RPMI8226 (cell line): Measurements from ENCODE around the gene TMED4.
"Not testable (repeated sequence)": the region's sequence is repeated elsewhere in the genome, so short reads cannot be mapped to it uniquely, and the experiment has no call there.

ENCODE experiments used
- DNase-seq: peaks from one replicate; pipeline ENCODE4 v3.0.0-alpha.2; 2015

Gene TMED4

DNA sequence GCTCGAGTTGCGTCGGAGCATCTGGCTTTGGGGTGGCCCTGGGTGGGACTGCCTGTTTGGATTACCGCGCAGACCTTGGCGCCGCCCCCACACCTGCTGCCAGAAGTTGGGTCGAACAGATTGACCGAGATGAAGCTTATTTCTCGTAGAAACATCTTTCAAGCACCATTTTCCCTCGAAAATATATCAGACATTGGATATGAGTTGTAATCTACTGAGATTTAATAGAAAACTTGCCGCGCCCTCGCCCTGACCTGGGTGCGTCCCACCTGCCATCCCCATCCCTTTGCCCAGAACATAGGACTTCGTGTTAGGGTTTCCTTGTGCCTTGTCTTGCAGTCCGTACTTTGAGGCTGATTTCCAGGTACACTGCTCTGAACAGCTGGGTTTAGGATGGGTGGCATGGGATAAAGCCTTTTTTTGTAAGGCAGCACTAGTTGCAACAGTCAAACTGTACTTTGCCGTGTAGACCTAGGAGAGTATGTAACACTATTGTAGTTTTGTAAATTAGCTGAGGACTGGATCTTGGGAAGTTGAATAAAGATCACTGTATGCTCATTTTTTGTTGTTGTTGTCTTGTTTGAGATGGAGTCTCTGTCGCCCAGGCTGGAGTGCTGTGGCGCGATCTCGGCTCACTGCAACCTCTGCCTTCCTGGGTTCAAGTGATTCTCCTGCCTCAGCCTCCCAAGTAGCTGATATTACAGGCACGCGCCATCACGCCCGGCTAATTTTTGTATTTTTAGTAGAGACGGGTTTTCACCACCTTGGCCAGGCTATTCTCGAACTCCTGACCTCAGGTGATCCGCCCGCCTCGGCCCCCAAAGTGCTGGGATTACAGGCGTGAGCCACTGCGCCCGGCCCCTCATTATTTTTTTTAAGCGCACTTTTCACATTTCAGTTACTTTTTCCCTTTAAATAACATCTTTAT is 25.4 kb upstream of the TMED4 start:
- no peak for DNase-seq

DNA sequence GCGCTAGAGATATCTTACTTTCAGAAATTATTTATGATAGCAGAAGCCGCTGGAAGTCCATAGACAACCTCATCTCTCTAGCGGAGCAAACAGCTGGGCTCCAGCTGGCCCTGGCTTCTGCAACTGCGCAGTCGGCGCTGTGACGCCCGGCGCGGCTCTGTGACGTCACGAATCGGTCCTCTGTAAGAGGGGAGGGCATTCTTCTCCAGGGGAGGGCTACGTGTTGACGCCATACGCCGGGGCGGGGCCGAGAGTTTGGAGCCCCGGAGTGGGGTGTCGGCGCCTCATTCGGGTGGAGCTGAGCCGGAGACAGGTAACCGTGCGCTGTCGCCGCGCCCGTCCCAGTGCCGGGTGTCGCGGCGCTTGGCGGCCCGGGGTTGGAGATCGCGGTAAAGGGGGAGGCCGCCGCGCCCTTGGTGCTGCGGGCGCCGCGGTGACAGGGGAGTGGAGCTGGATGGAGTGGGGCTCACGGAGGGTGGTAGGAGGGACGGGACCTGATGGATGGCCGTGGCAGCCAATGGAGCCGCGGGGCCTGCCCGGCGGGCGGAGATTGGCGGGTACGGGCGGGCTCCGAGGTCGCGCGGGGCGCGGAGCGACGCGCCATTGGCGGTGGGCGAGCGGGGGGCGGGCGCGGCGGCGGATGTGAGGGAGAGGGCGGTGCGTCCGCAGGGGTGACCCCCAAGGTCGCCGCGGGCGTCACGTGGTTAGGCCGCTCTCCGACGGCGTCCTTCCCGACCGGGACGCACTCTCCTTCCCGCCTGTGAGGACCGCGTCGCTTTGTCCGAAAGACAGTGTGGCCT is 24.5 kb upstream of the TMED4 start, which contains the start of gene OGDH:
OGDH (plus strand) TSS at position 287 of the 800 bp plus-strand sequence. CDS start 17,717 bp downstream, outside the sequence.
- DNase-seq: peak; percentile 100

DNA sequence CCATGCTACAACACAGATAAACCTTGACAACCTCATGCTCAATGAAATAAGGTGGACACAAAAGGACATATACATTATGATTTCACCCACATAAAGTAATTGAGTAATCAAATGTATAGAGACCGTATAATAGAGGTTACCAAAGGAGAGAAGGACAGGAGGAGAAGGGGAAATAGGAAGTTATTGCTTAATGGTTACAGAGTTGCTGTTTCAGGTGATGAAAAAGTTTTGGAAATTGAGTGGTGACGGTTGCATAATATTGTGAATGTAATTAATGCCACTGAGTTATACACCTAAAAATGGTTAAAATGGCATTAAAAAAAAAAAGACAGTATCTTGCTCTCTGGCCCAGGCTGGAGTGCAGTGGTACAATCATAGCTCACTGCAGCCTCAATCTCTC is 22.9 kb upstream of the TMED4 start:
- DNase-seq: no peak

DNA sequence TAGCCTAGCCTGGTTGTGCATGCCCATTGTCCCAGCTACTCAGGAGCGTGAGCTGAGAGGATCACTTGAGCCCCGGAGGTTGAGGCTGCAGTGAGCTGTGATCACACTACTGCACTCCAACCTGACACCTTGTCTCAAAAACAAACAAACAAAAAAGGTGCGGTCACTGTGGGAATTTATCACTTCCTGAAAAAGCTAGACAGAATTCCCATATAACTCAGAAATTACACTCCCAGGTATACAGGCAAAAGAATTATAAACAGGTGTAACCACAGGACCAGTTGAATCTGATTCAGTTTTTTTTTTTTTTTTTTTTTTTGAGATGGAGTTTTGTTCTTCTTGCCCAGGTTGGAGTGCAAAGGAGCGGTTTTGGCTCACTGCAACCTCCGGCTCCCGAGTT is 21.2 kb upstream of the TMED4 start:
- DNase-seq: no peak

DNA sequence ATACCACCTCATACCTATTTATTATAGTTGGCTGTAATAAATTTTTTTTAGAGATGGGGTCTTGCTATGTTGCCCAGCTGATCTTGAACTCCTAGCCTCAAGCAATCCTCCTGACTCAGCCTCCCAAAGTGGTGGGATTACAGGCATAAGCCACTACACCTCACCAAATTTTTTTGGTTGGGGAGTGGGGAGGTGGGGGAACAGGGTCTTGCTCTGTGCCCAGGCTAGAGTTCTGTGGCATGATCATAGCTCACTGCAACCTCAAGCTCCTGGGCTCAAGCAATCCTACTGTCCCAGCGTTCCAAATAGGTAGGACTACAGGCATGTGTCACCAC is 20.5 kb upstream of the TMED4 start:
- DNase-seq: no peak

DNA sequence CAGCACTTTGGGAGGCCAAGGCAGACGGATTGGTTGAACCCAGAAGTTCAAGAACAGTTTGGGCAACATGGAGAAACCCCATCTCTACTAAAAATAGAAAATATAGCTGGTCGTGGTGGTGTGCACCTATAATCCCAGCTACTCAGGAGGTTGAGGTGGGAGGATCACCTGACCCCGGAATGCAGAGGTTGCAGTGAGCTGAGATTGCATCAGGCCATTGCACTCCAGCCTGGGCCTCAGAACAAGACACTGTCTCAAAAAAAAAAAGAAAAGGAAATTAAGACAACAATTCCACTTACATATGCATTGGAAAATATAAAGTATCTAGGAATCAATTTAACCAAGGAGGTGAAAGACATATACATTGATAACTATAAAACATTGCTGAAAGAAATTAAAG is 17.2 kb upstream of the TMED4 start:
- no peak for DNase-seq

DNA sequence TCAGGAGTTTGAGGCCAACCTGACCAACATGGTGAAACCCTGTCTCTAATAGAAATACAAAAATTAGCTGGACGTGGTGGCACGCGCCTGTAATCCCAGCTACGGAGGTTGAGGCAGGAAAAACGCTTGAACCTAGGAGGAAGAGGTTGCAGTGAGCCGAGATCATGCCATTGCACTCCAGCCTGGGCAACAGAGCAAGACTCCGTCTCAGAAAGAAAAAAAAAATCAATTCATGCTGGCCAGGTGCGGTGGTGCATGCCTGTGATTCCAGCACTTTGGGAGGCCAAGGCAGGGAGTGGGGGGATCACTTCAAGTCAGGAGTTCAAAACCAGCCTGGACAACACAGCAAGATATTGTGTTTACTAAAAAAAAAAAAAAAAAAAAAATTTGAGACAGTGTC is 15.2 kb upstream of the TMED4 start:
- DNase-seq: not testable (repeated sequence)

DNA sequence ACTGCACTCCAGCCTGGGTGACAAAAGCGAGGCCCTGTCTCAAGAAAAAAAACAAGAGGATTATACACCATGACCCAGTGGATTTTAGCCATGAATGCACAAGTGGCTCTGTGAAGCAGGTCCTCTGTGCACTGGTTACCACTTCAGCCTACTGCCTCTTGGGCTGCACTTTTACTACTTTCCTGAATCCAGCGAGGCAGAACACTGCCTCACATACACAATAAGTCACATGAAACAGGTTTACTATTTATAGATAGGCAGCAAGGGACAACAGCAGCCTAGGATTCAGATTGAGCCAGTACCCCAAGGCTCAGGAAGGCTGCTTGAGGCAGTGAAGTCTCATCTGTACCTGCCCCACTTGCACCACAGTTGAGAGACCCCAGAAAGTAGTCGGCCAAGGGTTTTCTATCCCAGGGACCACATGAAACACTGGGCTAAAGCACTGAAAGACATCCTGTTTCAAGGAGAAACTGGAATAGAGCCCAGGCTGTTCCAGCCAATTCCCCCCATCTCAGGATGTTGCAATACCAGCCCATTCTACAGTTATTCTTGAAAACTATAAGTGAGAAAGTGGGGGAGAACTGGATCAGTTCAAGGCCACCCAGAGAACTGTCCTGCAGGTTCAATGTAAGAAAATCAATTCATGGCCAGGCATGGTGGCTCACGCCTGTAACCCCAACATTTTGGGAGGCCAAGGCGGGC is 14.1 kb upstream of the TMED4 start:
- peak; percentile 46 for DNase-seq

DNA sequence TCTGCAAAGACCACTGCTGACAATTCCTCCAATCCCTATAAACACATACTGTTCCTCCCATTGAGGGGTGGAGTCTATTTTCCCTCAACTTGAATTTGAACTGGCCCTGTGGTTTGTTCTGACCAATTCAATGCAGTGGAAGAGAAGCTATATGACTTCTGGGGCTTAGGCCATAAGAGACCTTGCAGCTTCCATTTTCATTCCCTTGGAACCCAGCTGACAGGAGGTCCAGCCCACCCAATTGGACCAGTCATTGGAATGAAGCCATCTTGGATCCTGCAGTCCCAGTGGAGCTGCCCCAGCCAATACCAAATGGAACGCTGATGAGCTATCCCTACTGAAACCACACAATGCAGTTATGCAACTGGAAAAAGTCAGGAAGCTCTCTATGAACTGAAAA is 8.9 kb upstream of the TMED4 start:
- DNase-seq: no peak

DNA sequence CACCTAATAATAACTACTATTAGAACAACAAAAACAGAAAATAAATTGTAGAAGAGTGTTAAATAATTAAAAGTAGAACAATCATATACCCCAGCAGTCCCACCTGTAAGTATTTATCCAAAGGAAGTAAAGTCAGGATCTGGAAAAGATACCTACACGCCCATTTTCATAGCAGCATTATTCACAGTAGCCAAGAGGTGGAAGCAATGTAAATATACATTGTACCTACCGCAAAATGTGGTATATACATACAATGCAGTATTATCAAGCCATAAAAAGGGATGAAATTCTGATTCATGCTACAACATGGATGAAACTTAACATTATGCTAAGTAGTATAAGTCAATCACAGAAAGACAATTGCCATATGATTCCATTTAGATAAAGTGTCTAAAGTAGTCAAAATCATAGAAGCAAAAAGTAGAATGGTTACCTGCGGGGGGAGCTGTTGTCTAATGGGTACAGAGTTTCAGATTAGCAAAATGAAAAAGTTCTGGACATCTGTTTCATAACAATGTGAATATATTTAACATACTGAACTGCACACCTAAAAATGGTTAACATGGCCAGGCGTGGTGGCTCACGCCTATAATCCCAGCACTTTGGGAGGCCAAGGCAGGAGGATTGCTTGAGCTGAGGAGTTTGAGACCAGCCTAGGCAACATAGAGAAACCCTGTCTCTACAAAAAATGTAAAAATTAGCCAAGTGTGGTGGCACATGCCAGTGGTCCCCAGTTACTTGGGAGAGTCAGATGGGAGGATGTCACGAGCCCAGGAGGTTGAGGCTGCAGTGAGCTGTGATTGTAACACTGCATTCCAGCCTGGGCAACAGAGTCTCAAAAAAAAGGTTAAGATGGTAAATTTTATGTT is 6.0 kb upstream of the TMED4 start:
- DNase-seq: peak; percentile 77

DNA sequence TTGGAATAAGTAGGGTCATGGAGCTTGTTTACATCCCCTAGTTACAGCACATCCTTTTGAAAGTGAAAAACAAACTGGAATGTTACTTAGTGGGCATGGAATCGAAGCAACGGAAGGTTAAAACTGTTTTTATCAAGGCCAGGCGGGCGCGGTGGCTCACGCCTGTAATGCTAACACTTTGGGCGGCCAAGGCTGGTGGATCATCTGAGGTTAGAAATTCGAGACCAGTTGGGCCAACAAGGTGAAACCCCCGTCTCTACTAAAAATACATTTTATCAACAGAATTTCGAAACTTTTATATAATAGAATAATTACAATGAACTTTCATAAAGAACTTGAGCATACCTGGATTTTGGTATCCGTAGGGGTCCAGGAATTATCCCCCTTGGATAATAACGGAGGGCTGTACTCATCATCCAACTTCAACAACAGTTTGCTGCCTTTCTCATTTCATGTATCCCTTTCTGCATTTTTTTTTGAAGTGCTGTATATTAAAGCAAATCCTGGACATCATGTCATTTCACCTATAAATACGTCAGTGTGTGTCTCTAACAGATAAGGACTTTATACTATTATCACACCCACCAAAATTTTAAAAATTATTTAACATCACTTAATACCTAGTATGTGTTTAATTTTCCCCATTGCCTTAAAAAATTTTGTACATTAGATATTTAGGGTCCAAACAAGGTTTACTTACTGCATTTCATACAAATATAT is 1.3 kb upstream of the TMED4 start:
- no peak for DNase-seq

DNA sequence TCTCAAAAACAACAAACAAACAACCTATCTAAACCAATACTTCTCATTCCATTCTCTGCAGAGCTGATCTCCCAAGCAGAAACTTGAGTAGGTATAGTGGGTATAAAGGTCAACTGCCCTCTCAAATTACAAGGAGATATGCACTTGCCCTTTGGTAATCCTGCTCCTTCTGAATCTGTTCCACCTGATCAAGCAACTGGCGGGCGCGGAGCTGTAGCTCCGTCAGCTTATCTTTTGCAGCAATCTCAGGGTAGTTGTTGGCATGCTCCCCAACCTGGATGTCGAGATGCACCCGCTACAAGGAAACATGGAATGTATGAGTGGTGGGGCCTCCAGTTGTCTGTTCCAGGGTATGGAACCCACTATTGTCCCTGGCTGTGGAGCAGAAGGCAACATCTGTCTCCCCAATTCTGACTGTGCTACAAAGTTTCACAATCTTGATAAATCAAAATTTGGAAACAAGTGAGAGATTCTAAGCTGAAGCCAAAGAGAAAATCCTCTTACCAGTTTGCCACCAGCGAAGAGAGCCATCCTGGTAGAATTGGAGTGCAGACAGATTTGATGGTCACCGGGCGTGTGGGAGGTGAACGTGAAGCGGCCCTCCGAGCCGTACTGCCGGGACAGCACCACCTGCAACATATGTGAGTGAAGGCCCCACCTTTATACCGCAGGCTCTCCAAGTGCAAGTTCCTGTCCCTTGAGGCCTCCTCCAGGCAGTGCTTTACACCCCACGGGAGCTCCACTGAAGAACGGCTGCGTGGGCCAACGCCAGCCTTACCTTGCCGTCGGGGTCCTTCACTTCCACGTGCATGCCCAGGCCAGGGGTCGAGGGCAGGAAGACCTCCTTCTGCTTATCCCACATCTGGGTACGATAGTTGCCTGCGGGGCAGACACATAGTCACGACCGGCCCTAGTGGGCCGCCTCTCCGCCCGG is 819 bp downstream of the TMED4 start:
- DNase-seq: peak; percentile 74

DNA sequence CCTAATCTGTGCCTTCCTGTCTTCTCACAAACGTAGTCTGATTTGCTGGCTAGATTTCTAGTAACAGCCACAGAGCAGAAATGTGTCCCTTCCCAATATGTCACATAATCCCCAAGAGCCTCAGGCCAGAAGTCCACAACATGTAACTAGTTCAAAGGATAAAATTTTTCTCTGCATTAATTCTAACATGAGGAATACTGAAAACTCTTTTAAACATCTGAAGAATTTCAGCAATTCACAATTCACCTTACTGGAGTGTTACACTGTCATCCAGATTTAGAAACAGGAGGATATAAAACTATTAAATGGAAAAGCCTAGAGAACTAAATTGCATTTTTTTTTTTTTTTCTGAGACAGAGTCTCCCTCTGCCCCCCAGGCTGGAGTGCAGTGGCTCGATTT is 5.8 kb downstream of the TMED4 start:
- DNase-seq: no peak

DNA sequence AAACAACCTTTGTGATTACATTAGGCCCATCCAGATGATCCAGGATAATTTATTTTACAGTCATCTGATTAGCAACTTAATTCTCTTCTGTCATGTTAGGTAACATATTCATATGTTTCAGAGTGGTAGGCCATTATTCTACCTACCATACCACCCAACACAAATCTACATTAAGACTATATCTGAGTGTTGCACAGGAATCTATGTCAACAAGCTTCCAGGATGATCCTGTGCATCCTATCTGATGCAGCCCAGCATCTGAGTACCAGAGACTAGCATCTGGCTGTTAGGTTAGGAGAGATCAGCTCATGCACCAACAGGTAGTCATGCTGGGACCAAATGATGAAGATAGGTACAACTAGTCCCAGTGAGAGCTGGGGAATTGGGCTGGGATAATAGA is 7.0 kb downstream of the TMED4 start:
- DNase-seq: no peak

DNA sequence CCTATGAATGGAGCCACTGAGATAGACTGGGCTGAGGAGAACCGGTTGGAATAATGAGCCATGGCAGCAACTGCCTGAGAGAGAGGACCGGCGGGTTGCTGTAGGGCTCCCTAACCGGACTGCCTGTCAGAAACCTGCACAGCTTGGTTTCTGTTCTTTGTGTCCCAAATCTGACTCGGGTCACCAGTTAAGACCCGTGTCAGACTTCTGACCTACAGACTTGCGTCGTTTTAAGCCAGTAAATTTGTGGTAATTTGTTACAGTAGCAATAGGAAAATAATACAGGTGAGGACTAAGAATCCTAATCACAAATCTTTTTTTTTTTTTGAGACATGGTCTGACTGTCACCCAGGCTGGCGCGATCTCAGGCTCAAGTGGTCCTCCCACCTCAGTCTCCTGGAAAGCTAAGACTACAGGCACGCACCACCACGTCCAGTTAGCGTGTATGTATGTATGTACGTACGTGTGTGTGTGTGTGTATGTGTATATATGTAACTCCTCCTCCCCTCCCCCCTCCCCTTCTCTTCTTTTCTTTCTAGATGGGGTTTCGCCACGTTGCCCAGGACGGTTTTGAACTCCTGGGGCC is 7.7 kb downstream of the TMED4 start:
- DNase-seq: no peak

DNA sequence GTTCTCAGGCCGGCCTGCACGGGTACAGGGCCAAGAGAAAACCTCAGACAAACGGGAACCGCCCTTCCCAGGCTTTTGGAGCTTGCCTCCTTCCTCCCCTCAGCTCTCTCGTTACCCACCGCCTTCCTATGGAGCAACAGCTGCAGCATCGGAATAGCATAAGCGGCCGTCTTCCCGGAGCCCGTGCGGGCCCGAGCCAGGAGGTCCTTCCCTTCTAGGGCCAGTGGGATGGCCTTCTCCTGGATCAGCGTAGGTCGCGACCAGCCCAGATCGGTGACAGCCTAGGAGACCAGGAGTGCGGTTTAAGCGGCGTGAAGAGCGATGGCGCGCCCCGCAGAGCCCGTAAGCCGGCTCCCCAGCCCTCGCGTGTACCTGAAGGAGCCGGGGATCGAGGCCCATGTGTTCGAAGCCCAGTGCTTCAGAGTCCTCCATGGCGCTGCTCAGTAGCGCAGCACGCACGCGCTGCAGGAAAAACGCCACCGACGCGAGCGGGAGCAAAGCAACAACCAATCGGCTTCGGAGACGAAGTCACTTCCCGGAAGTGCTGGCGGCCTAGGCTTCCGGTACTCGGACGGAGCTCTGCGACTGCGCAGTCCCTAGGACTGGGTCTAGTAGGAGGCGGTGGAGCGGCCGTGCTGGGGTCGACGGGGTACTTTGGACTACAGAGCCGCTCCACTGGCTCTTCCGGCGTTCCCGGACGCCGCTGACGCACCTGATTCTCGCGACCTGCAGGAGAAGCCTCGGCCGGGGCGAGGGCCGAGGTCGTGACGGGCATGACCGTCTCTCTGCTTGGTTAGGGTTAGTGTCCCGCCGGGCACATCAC is 8.4 kb downstream of the TMED4 start, which contains the start of gene DDX56:
DDX56 (minus strand) TSS at position 445 of the 823 bp plus-strand sequence; CDS start at position 432, 13 bp downstream.
- DNase-seq: peak; percentile 99

DNA sequence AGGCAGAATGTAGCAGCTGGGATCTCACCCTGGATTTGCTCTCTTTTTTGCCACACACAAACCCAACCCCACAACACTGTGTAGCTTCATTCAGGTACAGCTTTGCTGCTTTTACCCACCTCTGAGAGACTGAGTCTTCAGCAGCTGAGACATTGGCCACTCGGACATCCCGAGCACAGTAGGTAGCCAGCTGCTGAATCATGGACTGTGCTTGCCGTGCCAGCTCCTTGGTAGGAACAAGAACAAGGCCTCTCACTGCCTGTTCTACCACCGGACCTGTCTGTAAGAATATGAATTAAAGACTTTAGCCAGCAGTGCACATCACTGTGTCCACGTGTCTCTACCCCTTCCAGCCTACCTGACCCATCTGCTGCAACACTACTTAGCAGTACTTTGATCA is 9.3 kb downstream of the TMED4 start:
- no peak for DNase-seq

DNA sequence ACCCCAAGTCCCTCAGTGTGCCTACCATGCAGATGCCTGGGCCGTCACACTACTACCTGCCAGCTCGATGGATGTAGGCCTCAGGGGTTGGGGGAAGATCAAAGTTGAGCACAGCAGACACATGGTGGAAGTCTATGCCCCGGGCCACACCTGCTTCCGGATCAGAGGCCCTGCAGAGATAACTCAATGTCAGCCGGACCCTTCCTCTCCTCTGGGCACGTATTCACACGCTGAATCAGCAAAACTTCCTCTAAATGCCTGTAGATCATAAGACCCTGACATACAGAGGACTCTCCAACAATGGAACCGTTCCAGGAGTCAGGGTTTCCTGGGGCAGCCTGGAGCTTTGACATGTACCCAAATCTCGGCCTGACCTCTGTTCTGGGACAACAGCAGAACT is 12.1 kb downstream of the TMED4 start:
- no peak for DNase-seq
